SIG-M5 (cell line): ENCODE results near the gene GORASP1.

Source experiments
- DNase-seq: peaks from one replicate; lab custom pipeline; 2025; lab: John Stamatoyannopoulos, UW

The GORASP1 gene

DNA sequence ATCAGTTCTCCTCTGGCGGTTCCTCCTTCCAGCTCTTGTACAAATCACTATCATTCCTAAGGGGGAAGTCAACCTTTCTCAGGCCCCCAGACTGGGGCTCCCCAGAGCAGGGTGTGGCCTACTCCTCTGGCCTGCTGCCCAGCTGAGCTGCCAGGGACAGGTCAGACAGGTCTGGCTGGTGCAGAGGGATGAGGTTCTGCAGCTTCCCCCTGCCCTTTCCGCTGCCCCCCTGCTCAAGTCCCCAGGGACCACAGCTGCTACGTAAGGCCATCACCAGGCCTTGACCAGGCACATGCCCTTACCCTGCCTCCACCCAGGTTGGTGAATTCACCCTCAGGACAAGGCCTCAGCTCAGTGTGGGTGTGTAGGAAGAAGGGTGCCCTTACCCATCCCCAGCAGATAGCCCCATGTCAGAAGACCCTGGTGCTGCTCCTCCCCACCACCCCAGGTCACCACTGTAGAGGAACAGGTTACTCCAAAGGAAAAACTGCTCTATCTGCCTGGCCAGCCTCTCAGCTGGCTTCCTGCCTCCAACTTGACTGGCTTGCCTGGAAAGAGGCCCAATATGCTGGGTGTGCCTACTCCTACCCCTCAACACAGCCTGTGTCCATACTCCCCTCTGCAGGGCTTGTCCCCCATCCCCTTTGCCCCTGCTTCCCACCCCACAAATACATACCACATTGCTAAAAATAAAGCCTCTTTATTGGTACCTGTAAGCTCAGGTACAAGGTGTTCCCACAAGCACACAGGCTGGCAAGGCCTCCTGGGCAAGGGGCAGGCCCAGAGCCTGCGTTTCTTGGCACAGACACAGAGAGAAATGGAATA, 34.0 kb upstream of the GORASP1 start:
- no peak for DNase-seq

DNA sequence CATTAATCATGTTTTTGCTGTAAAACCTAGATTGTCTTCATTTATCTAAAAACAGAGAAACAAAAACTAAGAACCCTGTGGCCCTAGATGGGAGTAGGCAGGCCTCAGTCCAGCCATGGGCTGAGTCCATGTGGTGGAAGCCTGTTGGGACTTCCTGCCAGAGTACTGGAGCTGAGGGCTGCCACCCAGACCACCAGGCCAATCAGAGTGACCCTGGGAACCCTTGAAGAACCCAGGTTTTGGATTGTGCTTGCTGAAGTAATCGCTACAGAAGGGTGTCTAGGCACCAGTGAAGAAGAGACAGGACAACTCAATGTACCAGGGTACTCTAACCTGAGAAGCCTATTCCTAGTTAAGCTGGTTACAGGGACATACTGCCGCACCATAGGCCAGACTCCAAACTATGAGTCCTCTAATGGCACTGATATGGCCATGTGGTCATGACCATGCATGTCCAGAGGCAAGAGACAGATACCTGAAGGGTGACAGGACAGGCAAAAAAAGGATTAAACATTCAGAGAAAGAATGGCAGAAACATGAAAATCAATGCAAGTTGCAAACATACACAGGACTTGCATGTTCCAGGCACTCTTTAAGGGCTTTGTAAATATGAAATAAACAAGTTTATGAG, 33.0 kb upstream of the GORASP1 start:
- no peak for DNase-seq

DNA sequence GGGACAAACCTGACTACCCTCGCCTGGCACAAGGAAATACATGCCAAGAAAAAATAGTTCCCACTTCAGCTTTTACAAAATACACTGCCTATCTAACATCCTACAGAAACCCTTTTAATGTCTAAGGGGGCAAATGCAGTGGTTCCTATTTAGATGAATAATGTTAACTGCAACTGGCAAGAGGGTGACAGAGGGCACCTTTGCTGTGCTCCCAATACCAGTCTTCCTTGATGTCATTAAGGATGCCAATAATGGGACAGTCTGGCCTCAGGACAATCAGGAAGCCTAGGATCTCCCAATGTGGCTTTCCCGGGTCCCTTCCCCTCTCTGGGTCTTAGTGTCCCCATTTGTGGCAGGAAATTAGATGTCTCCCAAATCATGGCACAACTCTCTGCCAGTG, 32.0 kb upstream of the GORASP1 start:
- DNase-seq = no peak

DNA sequence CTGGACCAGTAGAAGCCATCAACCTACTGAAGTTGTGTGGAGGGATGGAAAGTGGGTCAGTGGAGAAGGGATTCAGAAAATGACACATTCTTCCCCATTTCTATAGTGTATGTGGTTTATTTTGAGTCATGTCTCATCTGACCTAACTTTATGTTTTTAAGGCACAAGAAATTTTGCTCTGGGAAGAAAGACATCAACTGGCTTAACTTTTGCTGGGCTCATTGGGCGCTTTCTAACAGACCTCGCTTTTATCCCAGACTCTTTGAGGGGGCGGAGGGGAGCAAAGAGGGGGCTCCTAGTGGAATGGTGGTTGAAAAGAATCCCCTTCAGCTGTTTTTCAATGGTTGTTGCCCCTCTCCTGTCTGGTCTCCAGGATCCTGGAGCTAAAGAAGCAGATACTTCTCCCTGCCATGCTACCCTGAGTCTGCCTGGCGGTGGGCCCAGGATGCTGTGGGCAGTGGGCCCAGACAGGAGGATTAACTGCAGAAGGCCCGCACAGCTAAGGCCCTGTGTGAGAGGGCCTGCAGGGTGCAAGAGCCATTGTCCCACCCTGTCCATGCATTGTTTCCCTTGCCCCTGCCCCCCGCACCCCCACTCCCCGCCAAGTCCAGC, 31.5 kb upstream of the GORASP1 start:
- DNase-seq = no peak

DNA sequence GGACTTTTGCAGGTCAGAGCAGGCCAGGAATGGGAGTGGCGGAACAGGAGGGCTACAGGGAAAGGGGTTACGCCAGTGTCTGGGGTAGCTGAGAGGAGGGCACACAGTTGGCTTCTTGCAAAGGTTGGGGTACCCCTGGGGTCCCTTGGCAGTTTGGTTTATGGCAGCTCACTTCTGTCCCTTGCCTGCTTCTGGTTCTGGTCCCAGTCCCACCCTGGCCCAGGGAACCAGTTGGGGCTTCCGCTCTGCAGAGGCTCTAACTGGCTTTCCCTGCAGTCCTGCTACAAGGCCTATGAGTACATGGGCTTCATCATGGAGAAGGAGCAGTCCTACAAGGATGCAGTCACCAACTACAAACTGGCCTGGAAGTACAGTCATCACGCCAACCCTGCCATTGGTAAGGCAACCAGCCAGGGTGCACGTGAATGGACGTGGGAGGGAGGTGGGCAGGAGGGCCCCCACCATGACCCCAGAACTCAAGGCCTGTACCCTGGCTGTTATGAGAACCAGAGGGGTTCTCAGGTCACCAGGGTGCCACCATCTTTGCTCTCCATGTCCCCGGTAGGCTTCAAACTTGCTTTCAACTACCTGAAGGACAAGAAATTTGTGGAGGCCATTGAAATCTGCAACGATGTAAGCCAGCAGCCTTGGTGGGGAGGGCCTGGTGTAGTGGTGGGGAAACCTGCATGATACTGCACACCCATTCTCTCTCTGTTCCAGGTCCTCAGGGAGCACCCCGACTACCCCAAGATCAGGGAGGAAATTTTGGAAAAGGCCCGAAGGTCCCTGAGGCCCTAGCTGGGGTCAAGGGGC, 30.8 kb upstream of the GORASP1 start:
- no peak for DNase-seq

DNA sequence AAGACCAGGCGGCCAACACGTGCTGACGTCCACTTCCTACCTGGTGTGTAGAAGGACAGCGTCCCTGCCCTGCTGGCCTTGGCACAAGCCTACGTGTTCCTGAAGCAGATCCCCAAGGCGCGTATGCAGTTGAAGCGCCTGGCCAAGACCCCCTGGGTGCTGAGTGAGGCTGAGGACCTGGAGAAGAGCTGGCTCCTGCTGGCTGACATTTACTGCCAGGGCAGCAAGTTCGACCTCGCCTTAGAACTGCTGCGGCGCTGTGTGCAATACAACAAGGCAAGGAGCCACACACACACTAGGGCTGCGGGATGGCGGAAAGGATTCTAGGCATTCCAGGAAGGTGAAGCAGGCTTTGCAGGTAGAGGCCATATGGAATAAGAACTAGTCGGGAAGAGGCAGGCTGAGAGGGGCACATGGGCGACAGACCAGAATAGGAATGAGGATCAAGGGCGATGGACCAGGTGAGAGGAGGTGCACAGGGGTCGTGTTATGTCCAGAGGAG, 30.1 kb upstream of the GORASP1 start:
- DNase-seq = no peak

DNA sequence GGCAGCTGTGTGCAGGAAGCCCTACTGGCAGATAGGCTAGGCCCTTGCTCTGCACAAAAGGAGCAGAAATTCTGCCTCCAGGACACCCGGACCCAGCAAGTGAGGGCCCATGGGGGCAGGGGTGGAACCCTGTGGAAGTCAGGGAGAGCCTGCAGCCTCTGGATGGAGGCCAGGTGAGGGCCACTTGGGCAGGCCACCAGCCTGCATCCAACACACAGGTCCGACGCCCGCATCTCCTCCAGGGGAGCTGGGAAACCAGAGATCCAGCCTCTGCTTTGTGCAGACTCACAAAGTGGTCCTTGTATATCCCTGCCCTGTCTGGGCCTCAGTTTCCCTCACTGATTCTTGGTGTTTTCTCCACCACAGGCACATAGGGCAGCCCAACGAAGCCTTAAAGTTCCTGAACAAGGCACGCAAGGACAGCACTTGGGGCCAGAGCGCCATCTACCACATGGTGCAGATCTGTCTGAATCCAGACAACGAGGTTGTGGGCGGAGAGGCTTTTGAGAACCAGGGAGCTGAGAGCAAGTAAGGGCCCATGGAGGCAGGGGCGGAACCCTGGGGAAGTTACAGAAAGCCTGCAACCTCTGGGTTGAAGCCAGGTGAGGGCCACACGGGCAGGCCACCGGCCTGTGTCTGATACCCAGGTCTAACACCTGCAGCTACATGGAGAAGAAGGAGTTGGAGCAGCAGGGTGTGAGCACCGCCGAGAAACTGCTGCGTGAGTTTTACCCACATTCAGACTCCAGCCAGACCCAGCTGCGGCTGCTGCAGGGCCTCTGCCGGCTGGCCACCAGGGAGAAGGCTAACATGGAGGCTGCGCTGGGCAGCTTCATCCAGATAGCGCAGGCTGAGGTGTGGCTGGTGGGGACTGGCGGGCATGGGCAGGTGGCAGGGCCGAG, 29.4 kb upstream of the GORASP1 start:
- no peak for DNase-seq

DNA sequence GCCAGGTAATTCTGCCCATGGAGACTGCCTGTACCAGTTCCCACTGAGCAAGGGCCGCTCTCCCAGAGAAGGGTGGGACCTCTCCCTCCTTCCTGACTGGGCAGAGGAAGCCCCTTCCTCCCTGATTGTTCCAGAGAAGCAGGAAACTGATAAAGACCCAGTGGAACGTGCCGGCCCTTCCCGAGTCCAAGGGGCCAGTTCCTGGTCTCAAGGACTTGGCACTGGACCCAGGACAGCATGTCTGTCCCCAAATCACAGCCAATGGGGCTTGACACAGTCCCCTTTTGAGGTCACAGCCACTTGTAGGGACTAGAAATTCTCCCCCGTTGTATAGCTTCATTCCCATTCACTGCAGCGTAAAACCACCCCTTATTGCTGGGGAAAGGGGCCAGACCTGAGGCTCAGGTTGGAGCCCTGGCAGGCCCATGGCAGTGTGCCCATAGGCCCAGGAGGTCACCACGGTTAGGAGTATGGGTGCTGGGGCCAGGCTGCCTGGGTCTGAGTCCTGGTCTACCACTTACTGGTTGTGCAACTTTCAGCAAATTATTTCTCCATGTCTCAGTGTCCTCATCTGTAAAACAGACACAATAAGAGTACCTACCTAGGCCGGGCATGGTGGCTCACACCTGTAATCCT, 27.9 kb upstream of the GORASP1 start:
- DNase-seq = no peak

DNA sequence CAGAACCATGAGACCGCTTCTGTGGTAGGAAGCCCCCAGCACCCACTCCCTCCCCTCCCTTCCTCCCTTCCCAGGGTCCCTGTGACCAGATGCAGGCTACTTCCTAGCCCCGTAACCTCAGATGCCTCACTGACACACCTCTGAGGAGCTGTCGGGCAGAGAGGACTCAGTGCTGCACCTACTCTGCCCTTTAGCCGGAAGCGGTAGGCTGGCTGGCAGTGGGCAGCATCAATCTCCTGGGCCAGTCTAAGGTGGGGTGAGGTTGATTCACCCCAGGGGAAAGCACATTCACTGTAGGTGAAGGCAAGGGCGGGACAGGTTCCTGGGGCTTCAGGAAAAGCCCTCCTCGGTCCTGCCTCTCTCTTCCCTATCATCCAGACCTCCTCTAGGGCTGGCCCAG, 26.9 kb upstream of the GORASP1 start:
- DNase-seq = no peak

DNA sequence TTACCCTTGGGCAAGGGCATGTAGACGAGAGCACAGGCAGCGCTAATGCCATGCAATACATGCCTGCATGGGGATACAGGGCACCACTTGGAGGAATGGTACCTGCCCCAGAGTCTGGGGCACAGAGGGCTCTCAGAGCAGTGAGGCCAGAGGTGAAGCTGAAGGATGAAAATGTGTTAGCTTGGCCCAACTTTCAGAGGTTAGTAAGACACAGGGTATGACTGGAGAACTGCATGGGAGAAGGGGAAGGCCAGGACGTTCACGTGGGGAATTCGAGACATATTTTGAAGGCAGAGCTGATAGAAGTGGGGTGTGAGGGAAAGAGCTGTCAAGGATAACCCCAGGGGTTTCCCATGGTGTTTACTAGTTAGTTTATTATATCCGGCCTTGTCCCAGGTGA, 26.4 kb upstream of the GORASP1 start:
- no peak for DNase-seq

DNA sequence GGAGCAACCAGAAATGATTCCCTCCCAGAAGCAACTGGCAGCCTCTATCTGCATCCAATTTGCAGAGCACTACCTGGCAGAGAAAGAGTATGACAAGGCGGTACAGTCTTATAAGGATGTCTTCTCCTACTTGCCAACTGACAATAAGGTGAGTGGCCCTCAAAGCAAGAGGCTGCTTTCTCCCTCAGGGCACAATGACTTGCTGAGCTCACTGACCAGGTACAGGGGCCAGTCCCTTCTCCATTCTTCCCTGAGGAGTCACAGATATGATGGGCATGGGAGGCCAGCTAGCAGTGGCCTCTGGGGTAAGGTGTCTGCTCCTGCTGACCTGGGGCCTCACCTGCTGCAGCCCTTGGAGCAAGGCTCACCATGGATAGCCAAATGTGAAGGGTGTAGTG, 25.7 kb upstream of the GORASP1 start:
- DNase-seq = no peak

DNA sequence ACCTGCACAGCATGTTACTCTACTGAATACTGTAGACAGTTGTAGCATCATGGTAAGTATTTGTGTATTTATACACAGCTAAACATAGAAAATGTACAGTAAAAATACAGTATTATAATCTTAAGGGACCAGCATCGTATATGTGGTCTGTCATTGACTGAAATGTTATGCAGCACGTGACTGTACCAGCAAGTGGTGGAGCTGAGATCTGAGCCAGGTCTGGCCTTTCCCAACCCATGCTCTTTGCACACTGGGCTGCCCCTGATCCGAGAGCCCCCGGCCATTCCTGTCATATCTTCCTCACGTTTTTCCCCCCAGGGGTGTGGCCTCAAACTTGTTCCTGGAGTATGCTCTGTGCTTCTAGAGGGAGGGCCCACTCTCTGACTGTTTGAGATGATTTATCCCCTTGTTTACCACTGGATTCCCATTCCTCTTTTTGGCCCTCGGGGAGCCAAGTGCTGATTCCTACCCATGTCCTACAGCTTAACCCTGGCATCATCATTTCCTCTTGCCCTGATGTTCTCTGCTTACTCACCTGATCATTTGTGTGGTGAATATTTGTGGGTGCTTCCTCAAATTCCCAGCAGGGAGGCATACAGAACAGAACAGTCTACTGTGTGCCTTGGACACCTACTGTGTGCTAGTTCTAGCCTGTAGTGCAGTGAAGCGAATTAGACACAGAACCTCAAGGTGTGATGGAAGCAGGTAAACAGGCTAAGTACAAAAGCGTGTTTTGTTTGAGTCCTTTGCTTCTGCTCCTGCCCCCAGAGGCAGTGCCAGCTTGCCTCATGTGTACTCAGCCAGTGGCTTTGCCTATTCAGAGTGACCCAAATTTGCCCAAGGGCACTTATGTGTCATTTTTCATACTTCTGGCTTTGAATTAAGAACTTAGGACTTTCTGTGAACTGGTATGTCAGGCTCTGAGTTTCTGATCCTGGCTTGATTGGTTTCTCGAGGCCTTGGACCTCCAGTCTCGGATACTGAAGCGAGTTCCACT, 25.0 kb upstream of the GORASP1 start:
- DNase-seq = no peak

DNA sequence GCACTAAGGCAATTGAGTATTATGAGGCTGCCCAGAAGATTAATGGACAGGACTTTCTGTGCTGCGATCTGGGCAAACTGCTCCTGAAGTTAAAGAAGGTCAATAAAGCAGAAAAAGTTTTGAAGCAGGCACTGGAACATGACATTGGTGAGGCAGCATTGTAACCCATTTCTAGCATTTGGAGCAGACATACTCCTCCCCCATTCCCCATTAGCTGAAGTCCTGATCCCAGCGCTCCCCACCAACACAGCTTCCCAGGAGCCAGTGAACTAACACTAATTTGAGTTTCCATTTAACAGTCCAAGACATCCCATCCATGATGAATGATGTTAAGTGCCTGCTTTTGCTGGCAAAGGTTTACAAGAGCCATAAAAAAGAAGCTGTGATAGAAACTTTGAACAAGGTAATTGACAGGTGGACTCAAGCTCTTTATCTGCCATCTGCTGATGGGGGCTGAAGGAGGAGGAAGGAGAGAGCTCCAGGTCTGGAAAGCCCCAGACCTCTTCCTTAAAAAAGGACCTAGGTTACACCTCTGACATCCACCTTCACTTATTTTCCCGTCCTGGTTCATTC, 23.4 kb upstream of the GORASP1 start:
- no peak for DNase-seq

DNA sequence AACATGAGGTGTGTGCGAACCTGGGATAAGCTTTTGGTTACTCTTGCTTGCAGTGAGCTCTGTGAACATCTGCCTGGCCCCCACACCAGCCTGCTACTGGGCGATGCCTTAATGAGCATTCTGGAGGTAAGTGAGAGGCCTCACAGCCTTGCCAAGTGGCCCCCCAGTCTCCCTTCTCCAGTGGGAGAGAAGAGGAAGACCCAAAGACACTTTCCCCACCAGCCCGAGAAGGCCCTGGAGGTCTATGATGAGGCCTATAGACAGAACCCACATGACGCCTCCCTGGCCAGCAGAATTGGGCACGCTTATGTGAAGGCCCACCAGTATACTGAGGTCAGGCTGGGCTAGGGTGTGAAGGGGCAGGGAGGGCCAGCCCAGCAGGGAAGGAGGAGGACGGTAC, 22.6 kb upstream of the GORASP1 start:
- no peak for DNase-seq

DNA sequence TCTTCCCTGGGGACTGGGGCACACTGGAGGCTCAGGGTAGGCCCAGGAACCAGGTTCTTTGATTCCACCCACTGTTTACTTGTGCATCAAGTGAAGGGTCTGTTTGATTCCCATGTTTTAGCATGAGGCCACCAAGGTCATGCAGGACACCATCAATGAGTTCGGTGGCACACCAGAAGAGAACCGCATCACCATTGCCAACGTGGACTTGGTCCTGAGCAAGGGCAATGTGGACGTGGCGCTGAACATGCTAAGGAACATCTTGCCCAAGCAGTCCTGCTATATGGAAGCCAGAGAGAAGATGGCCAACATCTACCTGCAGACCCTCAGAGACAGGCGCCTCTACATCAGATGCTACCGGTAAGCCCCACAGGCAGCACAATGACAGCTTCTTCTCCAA, 21.5 kb upstream of the GORASP1 start:
- no peak for DNase-seq

DNA sequence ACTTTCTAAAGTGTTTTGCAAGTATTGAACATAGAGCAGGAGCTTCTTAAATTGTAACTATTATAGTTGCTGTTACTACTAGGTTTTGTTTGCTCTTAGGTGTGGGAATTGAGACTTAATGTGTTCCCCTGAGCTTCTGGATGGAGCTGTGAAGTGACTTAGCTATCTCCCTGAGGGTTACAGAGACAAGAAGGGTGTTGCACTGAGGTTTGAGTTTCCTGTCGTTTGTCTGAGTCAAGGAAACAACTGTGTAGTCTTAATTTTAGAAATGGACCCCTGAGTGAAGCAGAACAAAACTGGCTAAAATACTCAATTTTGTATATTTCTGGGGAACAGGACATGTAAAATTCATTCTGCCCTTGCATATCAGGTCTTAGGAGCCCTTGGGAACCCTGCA, 20.5 kb upstream of the GORASP1 start:
- no peak for DNase-seq

DNA sequence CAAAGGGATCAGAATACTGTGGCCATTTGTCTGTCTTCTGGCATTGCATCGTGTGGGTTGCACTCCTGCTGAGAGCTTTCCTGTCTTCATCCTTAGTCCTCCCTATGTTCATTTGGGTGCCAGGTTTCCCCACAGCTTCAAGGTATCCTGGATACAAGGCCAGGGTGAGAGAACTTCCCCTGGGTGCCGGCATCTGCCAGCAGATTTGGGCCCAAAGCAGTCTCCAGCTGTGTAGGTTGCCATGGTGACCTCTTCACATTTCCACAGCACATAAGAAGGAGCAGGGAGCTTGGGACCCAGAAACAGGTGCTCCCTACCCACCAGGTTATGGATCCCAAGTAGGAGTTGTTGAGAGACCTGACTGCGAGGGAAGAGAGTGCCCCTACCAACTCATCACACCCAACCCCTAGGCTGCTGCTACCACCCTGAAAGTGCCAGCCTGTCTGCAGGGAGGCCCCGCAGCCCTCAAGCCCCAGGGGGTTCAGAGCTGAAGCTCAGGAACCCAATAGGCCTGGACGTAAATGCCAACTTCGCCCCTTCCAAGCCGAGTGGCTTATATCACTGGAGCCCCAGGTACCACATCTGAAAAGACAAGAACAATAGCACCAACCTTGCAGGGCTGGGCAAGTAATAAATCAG, 20.0 kb upstream of the GORASP1 start:
- no peak for DNase-seq

DNA sequence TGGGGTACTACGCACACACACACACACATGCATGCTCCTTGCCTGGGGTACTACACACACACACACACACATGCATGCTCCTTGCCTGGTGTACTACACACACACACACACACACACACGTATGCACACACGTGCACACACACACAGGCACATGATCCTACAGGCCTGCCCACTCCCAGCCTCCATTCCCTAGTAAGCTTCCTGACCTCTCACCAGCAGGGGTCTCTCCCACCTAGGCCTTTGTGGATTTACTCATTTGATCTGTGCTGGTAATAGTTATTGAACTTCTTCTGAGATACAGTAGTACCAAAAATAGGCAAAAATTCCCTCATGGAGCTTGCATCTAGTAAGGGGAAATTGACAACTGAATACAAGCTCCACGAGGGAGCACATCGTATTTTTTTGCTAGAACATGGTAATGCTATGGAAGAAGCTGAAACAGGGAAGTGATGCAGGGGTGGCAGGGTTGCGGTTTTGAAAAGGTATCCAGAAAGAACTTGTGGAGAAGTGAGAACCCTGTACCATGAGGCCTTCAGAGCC, 19.2 kb upstream of the GORASP1 start:
- no peak for DNase-seq
